Common myeloid progenitor, CD34-positive (primary cell): Measurements from ENCODE around the gene ZNF423.

ENCODE experiments used
- CTCF ChIA-PET: fragments of 350-600 bp; sonication (Branson Sonifier 250); formaldehyde crosslinking; loops from one replicate; lab custom pipeline; 2021; ENCODE audit warnings: antibody characterized with exemption; lab: Charles Lee
- POLR2A ChIA-PET: fragments of 350-600 bp; sonication (Branson Sonifier 250); formaldehyde crosslinking; loops from one replicate; lab custom pipeline; 2021; ENCODE audit warnings: antibody characterized with exemption; lab: Charles Lee
- DNase-seq, 3 donors: peaks; one replicate each; pipeline versions ENCODE4 v3.0.0 to v3.0.0-alpha.2; 2013
- H3K27ac ChIP-seq, 2 experiments: 1 replicate in 1 of 2; 2 replicates in 1 of 2; pipeline ENCODE4 v1.7.0; 2013; ENCODE audit warnings: inconsistent platforms in 2 of 2, low read length in 2 of 2, mild to moderate bottlenecking in 2 of 2, low read depth in 1 of 2, moderate library complexity in 1 of 2; ENCODE audit not compliant: severe bottlenecking in 2 of 2, insufficient read depth in 1 of 2, poor library complexity in 1 of 2
- H3K27me3 ChIP-seq, 5 experiments: replicated peaks in 2 of 5; 1 replicate in 3 of 5; 2 replicates in 2 of 5; pipeline versions ENCODE4 v1.6.1 to v1.7.0; 2013; ENCODE audit warnings: low read length in 4 of 5, mild to moderate bottlenecking in 2 of 5, moderate library complexity in 2 of 5, inconsistent platforms in 1 of 5; ENCODE audit not compliant: insufficient read depth in 5 of 5, control insufficient read depth in 4 of 5
- H3K36me3 ChIP-seq, 4 experiments: 1 replicate in 2 of 4; 2 replicates in 2 of 4; pipeline versions ENCODE4 v1.6.1 to v1.7.0; 2013; ENCODE audit warnings: low read length in 3 of 4, control low read depth in 1 of 4, mild to moderate bottlenecking in 1 of 4; ENCODE audit not compliant: control insufficient read depth in 4 of 4, insufficient read depth in 4 of 4
- H3K4me1 ChIP-seq, 4 experiments: 1 replicate in 3 of 4; 2 replicates in 1 of 4; pipeline versions ENCODE4 v1.6.1 to v1.7.1; 2013; ENCODE audit warnings: low read length in 3 of 4, mild to moderate bottlenecking in 3 of 4, control low read depth in 1 of 4, inconsistent platforms in 1 of 4, moderate library complexity in 1 of 4; ENCODE audit not compliant: control insufficient read depth in 4 of 4, insufficient read depth in 4 of 4; ENCODE audit errors: control extremely low read depth in 1 of 4
- H3K4me3 ChIP-seq, 7 experiments: 1 replicate in 4 of 7; 2 replicates in 3 of 7; pipeline versions ENCODE4 v1.5.1 to v1.7.0; 2013; ENCODE audit warnings: mild to moderate bottlenecking in 7 of 7, low read length in 6 of 7, moderate library complexity in 6 of 7, inconsistent platforms in 2 of 7, low read depth in 2 of 7, control low read depth in 1 of 7; ENCODE audit not compliant: insufficient read depth in 4 of 7, control insufficient read depth in 1 of 7; ENCODE audit errors: extremely low read depth in 1 of 7
- H3K9me3 ChIP-seq, 5 experiments: 1 replicate in 4 of 5; 2 replicates in 1 of 5; pipeline versions ENCODE4 v1.6.1 to v1.7.1; 2013; ENCODE audit warnings: low read length in 4 of 5, mild to moderate bottlenecking in 2 of 5, inconsistent platforms in 1 of 5, low read depth in 1 of 5, moderate library complexity in 1 of 5; ENCODE audit not compliant: control insufficient read depth in 4 of 5, insufficient read depth in 2 of 5; ENCODE audit errors: control extremely low read depth in 1 of 5
- WGBS: methylation state at CpG from one replicate; pipeline ENCODE4 v1.1.5; 2013; ENCODE audit not compliant: insufficient coverage; 5-methylcytosine and 5-hydroxymethylcytosine counted together

Gene ZNF423

DNA sequence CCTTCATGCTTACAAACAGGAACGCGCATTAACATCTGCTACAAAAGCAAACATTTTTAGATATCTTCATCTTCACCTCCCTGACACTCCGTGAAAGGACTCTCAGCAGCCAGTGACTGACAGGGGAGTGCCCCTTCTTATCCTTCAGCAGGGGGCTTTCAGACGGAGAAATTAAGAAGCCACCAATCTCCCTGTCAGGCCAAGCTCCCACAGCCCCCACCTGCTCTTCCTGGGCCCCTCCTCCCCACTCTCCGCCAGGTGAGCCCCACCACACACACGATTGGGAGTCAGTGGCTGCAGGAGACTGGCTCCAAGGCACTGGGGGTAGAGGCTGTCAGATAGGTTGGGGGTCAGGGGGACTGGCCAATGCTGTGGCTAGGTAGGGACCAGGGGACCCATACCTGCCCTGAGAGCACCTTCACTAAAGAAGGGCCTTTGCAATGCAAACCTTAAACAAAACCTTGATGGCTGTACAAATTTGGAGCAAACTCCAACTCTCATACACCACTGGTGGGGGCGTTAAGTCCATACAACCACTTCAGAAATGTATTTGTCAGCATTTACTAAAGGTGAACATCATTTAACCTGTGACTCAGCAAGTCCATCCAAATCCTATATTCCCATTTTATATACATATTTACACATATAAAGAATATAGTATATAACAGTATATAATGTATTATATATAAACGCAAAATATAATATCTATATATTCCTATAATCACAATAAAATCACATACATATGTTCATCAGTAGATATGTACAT, 232.2 kb downstream of the ZNF423 start:
- Histone ChIP-seq H3K27ac (no peak overlapping the region), H3K4me3 (no peak overlapping the region), H3K36me3 (no peaks in the 10 kb centered on the region), H3K4me1 (peaks cover 0 to 8% (median 0%) of the 10 kb centered on the region in 4 experiments), H3K9me3 (peaks cover 0 to 7% (median under 1%) of the 10 kb centered on the region in 5 experiments), H3K27me3 (no peaks in the 10 kb centered on the region)
- ChIA-PET CTCF (no interaction called here), POLR2A (no interaction called here)
- 86% methylated on average over 6 of the region's 8 CpGs for WGBS
- DNase-seq: no peak

DNA sequence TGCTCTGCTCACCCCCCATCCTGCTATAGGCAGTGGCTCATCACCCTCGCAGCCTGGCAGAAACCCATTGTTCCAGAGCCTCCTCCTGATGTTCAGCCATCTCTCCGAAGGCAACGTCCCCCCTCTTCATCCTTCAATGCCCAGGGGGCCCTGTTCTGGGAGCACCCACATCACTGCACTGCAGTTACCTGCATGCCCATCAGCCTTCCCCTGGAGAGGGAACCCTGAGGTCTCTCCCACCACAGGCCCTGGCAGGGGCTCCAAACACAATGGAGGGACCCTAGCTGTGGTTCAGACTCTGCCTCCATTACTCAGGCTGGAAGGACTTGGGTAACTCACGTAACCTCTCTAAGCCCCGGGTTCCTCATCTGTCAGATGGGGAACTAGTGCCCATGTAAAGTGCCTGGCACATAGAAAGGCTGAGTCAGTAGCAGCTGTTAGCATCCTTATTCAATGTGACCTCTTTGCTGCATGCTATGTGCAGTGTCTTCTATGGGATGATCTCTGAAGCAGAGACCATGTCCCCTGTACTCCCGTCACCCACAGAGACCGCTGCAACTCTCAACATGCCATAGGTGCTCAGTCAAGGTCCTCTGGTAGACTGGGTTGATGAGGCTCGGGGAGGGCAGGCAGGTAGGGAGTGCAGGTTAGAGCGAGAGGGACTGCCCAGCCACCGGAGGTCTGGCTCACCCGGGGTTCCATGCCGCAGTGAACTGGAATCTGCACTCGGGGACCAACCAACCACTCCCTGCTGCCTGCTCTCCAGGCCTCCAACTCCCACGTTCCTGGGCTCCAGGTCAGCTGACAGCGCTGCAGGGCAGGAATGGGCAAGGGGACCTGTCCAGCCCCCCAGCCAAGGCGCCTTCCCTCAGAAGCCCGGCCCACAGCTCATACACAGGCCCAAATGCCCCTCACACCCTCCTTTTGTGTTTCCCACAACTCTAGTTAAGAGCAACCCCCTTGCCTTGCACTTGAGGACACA, 233.2 kb downstream of the ZNF423 start:
- CTCF ChIA-PET: interaction anchor here (0.6 kb wide), 1 partner anchor 324 kb away, joined by 3 read pairs; no protein-coding TSS in a partner anchor
- POLR2A ChIA-PET: no interaction called here
- WGBS: 99% methylated on average over 12 of the region's 17 CpGs

DNA sequence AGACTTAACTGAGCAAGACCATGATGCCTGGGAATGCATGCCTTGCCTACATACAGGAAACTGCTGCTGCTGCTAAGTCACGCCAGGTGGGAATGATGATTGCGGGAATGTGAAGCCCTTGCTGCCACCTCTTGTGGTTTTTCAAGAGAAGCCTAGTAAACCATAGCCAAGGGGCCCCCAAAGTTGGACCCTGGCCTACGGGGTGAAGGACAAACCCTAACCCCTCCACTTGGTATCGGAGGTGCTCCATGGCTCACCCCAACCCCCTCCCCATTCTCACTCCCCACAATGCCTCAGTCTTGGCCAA, 233.9 kb downstream of the ZNF423 start:
- WGBS: 89% methylated on average over 4 of the region's 4 CpGs

More for the DNA sequence above, 233.2 kb downstream of the ZNF423 start:
- DNase-seq: no peak
- H3K4me3 ChIP-seq: no peak overlapping the region
- H3K27ac ChIP-seq: no peak overlapping the region
- no peaks in the 10 kb centered on the region for H3K9me3 ChIP-seq
- no peaks in the 10 kb centered on the region for H3K36me3 ChIP-seq
- H3K4me1 ChIP-seq: peaks cover 0 to 8% (median 0%) of the 10 kb centered on the region in 4 experiments
- no peaks in the 10 kb centered on the region for H3K27me3 ChIP-seq

DNA sequence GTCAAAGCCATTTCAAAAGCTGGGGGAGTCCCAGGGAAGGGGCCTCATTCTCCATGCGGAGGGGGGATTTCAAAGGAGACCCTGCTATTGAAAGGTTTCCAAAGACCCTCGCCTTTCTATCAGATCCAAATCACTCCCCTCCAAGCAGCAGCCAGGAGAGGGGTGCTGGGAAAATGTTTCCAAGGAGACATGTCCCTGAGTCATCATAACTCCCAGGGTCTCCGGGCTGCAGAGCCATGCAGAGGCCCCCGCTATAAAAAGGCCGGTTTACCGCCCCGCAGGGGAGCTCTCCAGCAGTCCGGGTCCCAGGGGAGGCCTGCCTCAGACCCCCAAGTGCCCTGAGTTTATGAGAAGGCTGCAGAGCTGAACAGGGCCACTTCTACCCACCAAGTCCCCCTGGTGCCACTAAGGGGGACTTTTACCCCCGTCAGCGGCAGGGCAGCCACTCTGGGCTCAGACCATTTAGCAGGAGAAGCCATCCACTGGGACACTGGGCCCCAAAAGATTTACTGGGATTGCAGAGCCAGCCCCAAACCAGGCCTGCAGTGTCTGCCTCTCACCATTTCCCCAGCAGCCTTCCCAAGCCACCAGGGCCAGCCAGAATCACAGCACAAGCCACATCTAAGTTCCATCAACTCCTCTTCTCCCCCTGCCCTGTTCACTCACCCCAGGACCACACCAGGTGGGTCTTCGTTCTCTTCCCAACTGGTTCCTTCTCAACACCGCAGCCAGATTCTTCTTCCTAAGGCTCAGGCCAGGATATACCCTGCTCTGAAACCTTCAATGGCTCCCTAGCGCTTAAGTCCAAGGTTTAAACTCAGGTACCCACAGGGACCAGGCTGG, 234.4 kb downstream of the ZNF423 start:
- ChIA-PET POLR2A (no interaction called here), CTCF (no interaction called here)
- H3K36me3 ChIP-seq: no peaks in the 10 kb centered on the region
- H3K27ac ChIP-seq: no peak overlapping the region
- H3K27me3 ChIP-seq: no peaks in the 10 kb centered on the region
- 98% methylated on average over 9 of the region's 13 CpGs for whole genome bisulfite sequencing
- H3K9me3 ChIP-seq: no peaks in the 10 kb centered on the region
- no peak overlapping the region for H3K4me3 ChIP-seq
- peaks cover 0 to 8% (median 0%) of the 10 kb centered on the region in 4 experiments for H3K4me1 ChIP-seq
- DNase-seq: no peak

More for the DNA sequence above, 233.9 kb downstream of the ZNF423 start:
- H3K4me3 ChIP-seq: no peak overlapping the region
- H3K4me1 ChIP-seq: peaks cover 0 to 8% (median 0%) of the 10 kb centered on the region in 4 experiments
- H3K27ac ChIP-seq: no peak overlapping the region
- no peaks in the 10 kb centered on the region for H3K9me3 ChIP-seq
- ChIA-PET POLR2A (no interaction called here), CTCF (interaction anchor here (0.6 kb wide), 1 partner anchor 325 kb away, joined by 3 read pairs; no protein-coding TSS in a partner anchor)
- no peaks in the 10 kb centered on the region for H3K27me3 ChIP-seq
- no peaks in the 10 kb centered on the region for H3K36me3 ChIP-seq
- DNase-seq: no peak

DNA sequence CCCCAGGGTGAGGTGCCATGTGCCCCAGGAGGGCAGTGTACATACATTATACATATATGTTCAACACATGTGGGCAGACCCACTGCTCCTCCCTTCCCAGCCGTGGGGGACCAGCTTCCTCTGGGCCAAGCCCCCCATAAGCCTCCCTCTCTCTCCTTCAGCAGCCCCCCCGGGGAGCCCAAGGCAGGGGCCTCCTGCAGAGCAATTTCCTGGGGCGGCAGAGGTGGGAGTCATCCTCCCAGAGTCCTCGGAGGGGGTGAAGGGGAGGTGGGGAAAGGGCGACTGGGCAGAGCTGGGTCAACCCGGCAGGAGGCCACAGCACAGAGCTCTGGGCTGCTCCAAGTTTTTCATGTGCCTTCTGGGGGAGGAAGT, 235.1 kb downstream of the ZNF423 start:
- Histone ChIP-seq H3K4me3 (no peak overlapping the region), H3K27ac (no peak overlapping the region), H3K4me1 (peaks cover 0 to 8% (median 0%) of the 10 kb centered on the region in 4 experiments), H3K9me3 (no peaks in the 10 kb centered on the region), H3K36me3 (no peaks in the 10 kb centered on the region), H3K27me3 (no peaks in the 10 kb centered on the region)
- WGBS: 71% methylated on average over 5 of the region's 6 CpGs
- no peak for DNase-seq
- ChIA-PET CTCF (no interaction called here), POLR2A (no interaction called here)

DNA sequence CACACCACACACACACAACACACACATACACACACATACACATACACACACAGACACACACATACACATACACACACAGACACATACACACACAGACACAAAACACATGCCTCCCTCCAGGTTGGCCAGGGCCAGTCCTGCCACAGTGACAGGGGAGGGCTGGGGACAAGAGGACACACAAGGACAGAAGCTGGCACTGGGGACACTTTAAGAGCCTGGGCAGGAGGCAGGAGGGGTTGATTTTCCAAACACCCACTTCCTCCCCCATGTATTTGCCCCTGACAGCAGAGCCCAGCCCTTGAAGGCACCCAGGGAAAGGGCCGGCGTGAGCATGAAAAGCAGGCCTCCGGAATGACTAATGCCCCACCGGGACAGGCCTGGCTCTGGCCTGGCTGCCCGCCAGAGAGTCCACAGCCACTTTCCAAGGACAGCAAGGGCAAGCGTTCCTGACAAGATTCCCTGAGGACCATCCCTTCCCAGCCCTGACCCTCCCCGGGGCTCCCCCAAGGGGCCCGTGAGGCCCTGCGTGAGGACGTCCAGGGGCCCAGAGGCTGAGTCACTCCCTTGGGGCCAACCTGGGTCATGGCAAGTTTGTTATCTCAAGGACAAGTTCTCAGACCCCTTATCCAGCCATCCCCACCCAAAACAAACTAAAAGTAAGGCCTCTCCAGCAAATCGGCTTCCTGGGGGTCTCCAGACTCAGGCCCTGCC, 235.6 kb downstream of the ZNF423 start:
- Histone ChIP-seq H3K36me3 (no peaks in the 10 kb centered on the region), H3K27me3 (no peaks in the 10 kb centered on the region), H3K4me3 (no peak overlapping the region), H3K4me1 (peaks cover 0 to 8% (median 0%) of the 10 kb centered on the region in 4 experiments), H3K9me3 (no peaks in the 10 kb centered on the region), H3K27ac (no peak overlapping the region)
- ChIA-PET POLR2A (no interaction called here), CTCF (no interaction called here)
- DNase-seq: no peak
- WGBS: 79% methylated on average over 8 of the region's 11 CpGs
